HL-60/S4 treated with retinoic acid at 250 ng/mL for 4 days and 3 days (cell line): ENCODE results near the gene ABCB9.

Experiments used
- in situ Hi-C: fragments of 300-500 bp; cut with MboI; formaldehyde crosslinking; loops from 2 replicates; pipeline ENCODE4 v1.7.0; 2022; ENCODE audit warnings: low sequenced_read_pairs

Gene ABCB9

GRCh38 chr12:122995503-122996187 is 29.4 kb upstream of the ABCB9 start:
- in situ Hi-C loops = no loop called here

GRCh38 chr12:122994781-122995502 is 28.7 kb upstream of the ABCB9 start:
- in situ Hi-C loops = no loop called here

- in situ Hi-C loops = no loop called here
These were observed 27.9 kb upstream of the ABCB9 start for GRCh38 chr12:122994140-122994675.

- in situ Hi-C loops = no loop called here
These were observed 26.1 kb upstream of the ABCB9 start for GRCh38 chr12:122992386-122992785.

GRCh38 chr12:122991623-122992275 is 25.5 kb upstream of the ABCB9 start:
- in situ Hi-C loops = no loop called here

- in situ Hi-C loops = no loop called here
These were observed 24.8 kb upstream of the ABCB9 start for GRCh38 chr12:122990961-122991622.

- in situ Hi-C loops = no loop called here
These were observed 24.3 kb upstream of the ABCB9 start for GRCh38 chr12:122990561-122990960.

- in situ Hi-C loops = no loop called here
These were observed 23.7 kb upstream of the ABCB9 start for GRCh38 chr12:122989874-122990419.

- in situ Hi-C loops = no loop called here
These were observed 23.1 kb upstream of the ABCB9 start for GRCh38 chr12:122989225-122989839.

GRCh38 chr12:122988612-122989212 is 22.4 kb upstream of the ABCB9 start:
- in situ Hi-C loops = no loop called here

GRCh38 chr12:122988036-122988435 is 21.8 kb upstream of the ABCB9 start:
- in situ Hi-C loops = no loop called here

- in situ Hi-C loops = no loop called here
These were observed 21.1 kb upstream of the ABCB9 start for GRCh38 chr12:122987086-122987951.

GRCh38 chr12:122986258-122986871 is 20.1 kb upstream of the ABCB9 start:
- in situ Hi-C loops = no loop called here

- in situ Hi-C loops = no loop called here
These were observed 19.3 kb upstream of the ABCB9 start for GRCh38 chr12:122985338-122986257.

GRCh38 chr12:122984612-122985337 is 18.5 kb upstream of the ABCB9 start:
- in situ Hi-C loops = no loop called here

- in situ Hi-C loops = no loop called here
These were observed 17.7 kb upstream of the ABCB9 start for GRCh38 chr12:122983789-122984515.
